IPS DF 6.9 (cell line): Measurements from ENCODE around the gene TNNI3.

Source experiments
- DNase-seq: peaks from one replicate; pipeline ENCODE4 v3.0.0-alpha.2; 2013; ENCODE audit warnings: low read depth, low spot score
- H3K27ac ChIP-seq: one replicate; pipeline ENCODE4 v1.5.1; 2013; ENCODE audit warnings: low read length, control low read depth
- H3K27me3 ChIP-seq: 2 replicates; pipeline ENCODE4 v1.6.1; 2013; ENCODE audit warnings: mild to moderate bottlenecking, low read length; ENCODE audit not compliant: control insufficient read depth, insufficient read depth
- H3K36me3 ChIP-seq: 2 replicates; pipeline ENCODE4 v1.6.1; 2013; ENCODE audit warnings: low read length; ENCODE audit not compliant: control insufficient read depth, insufficient read depth
- H3K4me1 ChIP-seq: 2 replicates; pipeline ENCODE4 v1.6.1; 2013; ENCODE audit warnings: low read length; ENCODE audit not compliant: control insufficient read depth, insufficient read depth
- H3K4me3 ChIP-seq: 2 replicates; pipeline ENCODE4 v1.5.1; 2013; ENCODE audit warnings: mild to moderate bottlenecking, low read length
- H3K9me3 ChIP-seq: 2 replicates; pipeline ENCODE4 v1.6.1; 2013; ENCODE audit warnings: low read length, inconsistent platforms; ENCODE audit not compliant: control insufficient read depth, insufficient read depth
- WGBS: extraction: QIAGEN DNeasy Blood & Tissue Kit; methylation state at CpG from one replicate; pipeline ENCODE4 v1.1.7; 2013; ENCODE audit warnings: mixed read lengths, missing lambda C conversion rate; ENCODE audit not compliant: insufficient read length, insufficient coverage; 5-methylcytosine and 5-hydroxymethylcytosine counted together

TNNI3 gene

GRCh38 chr19:55118401-55118991 lies 39.0 kb downstream of the TNNI3 start:
- Histone ChIP-seq H3K27me3 (no peaks in the 10 kb centered on the region), H3K9me3 (no peaks in the 10 kb centered on the region), H3K36me3 (no peaks in the 10 kb centered on the region; the same call in 1 of the 2 replicates), H3K4me3 (peak overlapping the region; percentile 89; the same call in 1 of the 2 replicates), H3K4me1 (peaks cover 2% of the 10 kb centered on the region; the same call in 1 of the 2 replicates), H3K27ac (no peak overlapping the region)
- WGBS: no CpG with 5 or more reads among the region's 22 CpGs
- peak; percentile 98 for DNase-seq

DNA sequence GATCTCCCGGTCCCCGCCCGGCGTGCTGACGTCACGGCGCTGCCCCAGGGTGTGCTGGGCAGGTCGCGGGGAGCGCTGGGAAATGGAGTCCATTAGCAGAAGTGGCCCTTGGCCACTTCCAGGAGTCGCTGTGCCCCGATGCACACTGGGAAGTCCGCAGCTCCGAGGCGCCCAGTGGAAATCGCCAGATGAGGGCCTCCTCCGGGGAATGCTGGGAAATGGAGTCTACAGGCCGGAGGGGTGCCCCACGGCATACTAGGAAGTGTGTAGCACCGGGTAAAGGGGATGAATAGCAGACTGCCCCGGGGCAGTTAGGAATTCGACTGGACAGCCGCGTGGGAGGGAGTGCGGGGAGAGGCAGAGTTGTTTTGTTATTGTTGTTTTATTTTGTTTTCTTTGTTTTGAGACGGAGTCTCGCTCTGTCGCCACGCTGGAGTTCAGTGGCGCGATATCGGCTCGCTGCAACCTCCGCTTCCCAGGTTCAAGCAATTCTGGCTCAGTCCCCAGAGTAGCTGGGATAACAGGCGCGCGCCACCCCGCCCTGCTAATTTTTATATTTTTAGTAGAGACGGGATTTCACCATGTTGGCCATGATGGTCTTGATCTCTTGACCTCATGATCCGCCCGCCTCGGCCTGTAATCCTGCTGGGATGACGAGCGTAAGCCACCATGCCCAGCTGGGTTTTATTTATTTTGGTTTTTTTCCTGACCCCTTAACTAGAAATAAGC lies 39.7 kb downstream of the TNNI3 start:
- H3K9me3 ChIP-seq: no peaks in the 10 kb centered on the region
- peak overlapping the region; percentile 89; the same call in 1 of the 2 replicates for H3K4me3 ChIP-seq
- no peaks in the 10 kb centered on the region for H3K27me3 ChIP-seq
- DNase-seq: peak; percentile 91
- H3K4me1 ChIP-seq: peaks cover 2% of the 10 kb centered on the region; the same call in 1 of the 2 replicates
- no peak overlapping the region for H3K27ac ChIP-seq
- no CpG with 5 or more reads among the region's 44 CpGs for WGBS
- H3K36me3 ChIP-seq: no peaks in the 10 kb centered on the region; the same call in 1 of the 2 replicates

DNA sequence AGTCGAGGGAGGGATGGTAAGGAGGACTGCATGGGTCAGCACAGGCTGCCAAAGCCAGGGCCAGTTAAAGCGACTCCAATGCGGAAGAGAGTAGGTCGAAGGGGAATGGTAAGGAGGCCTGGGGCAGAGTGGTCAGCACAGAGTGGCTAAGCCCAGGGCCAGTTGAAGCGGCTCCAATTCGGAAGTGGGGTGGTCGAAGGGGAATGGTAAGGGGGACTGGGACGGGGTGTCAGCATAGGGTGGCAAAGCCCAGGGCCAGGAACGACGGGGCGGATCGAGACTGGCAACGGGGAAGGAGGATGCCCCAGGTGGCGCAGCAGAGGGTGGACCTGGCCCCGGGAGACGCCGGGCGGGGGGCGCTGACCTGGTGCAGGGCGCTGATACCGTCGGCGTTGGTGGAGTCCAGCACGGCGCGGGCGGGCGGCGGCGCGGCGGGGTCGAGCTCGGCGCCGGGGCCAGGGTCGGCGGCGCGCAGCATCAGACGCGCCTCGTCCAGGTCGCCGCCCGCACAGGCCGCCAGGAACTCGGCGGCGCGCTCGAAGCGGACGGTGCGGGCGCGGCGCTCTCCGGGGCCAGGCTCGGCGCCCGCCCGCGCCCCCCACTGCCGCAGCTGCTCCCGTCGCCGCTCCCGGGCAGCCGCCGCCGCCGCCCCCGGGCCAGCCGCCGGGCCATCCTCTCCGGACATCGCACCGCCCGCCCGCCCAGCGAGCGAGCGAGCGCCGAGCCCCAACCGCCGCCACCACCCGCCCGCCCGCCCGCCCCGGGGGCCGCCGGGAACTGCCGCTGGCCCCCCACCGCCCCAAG lies 40.5 kb downstream of the TNNI3 start, which contains the start of gene PPP1R12C:
Gene PPP1R12C (minus strand): TSS at position 779 of the 804 bp plus-strand sequence. CDS start 94 bp downstream, at position 685.
- DNase-seq: no peak
- WGBS: no CpG with 5 or more reads among the region's 97 CpGs

DNA sequence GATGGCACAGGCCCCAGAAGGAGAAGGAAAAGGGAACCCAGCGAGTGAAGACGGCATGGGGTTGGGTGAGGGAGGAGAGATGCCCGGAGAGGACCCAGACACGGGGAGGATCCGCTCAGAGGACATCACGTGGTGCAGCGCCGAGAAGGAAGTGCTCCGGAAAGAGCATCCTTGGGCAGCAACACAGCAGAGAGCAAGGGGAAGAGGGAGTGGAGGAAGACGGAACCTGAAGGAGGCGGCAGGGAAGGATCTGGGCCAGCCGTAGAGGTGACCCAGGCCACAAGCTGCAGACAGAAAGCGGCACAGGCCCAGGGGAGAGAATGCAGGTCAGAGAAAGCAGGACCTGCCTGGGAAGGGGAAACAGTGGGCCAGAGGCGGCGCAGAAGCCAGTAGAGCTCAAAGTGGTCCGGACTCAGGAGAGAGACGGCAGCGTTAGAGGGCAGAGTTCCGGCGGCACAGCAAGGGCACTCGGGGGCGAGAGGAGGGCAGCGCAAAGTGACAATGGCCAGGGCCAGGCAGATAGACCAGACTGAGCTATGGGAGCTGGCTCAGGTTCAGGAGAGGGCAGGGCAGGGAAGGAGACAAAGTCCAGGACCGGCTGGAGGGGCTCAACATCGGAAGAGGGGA lies 41.2 kb downstream of the TNNI3 start:
- DNase-seq: no peak
- peaks cover 2% of the 10 kb centered on the region; the same call in 1 of the 2 replicates for H3K4me1 ChIP-seq

More for the DNA sequence above, 40.5 kb downstream of the TNNI3 start, which contains the start of gene PPP1R12C:
- H3K27me3 ChIP-seq: no peaks in the 10 kb centered on the region
- peaks cover 2% of the 10 kb centered on the region; the same call in 1 of the 2 replicates for H3K4me1 ChIP-seq
- H3K27ac ChIP-seq: no peak within 1 kb of the TSS
- H3K36me3 ChIP-seq: peaks cover 4% of the 10 kb centered on the region; the same call in 1 of the 2 replicates
- peak within 1 kb of the TSS; percentile 89 for H3K4me3 ChIP-seq
- no peaks in the 10 kb centered on the region for H3K9me3 ChIP-seq

DNA sequence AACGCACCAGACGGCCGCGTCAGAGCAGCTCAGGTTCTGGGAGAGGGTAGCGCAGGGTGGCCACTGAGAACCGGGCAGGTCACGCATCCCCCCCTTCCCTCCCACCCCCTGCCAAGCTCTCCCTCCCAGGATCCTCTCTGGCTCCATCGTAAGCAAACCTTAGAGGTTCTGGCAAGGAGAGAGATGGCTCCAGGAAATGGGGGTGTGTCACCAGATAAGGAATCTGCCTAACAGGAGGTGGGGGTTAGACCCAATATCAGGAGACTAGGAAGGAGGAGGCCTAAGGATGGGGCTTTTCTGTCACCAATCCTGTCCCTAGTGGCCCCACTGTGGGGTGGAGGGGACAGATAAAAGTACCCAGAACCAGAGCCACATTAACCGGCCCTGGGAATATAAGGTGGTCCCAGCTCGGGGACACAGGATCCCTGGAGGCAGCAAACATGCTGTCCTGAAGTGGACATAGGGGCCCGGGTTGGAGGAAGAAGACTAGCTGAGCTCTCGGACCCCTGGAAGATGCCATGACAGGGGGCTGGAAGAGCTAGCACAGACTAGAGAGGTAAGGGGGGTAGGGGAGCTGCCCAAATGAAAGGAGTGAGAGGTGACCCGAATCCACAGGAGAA lies 42.0 kb downstream of the TNNI3 start:
- no CpG with 5 or more reads among the region's 13 CpGs for WGBS

More for the DNA sequence above, 41.2 kb downstream of the TNNI3 start:
- H3K27ac ChIP-seq: no peak overlapping the region
- no peaks in the 10 kb centered on the region for H3K9me3 ChIP-seq
- H3K27me3 ChIP-seq: no peaks in the 10 kb centered on the region
- H3K4me3 ChIP-seq: peak overlapping the region; percentile 86
- no CpG with 5 or more reads among the region's 25 CpGs for WGBS
- H3K36me3 ChIP-seq: peaks cover 4% of the 10 kb centered on the region; the same call in 1 of the 2 replicates

GRCh38 chr19:55114566-55115145 lies 42.9 kb downstream of the TNNI3 start:
- DNase-seq: no peak
- H3K27ac ChIP-seq: no peak overlapping the region
- H3K9me3 ChIP-seq: no peaks in the 10 kb centered on the region
- H3K36me3 ChIP-seq: peaks cover 4% of the 10 kb centered on the region; the same call in 1 of the 2 replicates
- peaks cover 2% of the 10 kb centered on the region; the same call in 1 of the 2 replicates for H3K4me1 ChIP-seq
- WGBS: no CpG with 5 or more reads among the region's 9 CpGs
- no peak overlapping the region for H3K4me3 ChIP-seq
- no peaks in the 10 kb centered on the region for H3K27me3 ChIP-seq

More for the DNA sequence above, 42.0 kb downstream of the TNNI3 start:
- no peaks in the 10 kb centered on the region for H3K9me3 ChIP-seq
- H3K27ac ChIP-seq: no peak overlapping the region
- peaks cover 2% of the 10 kb centered on the region; the same call in 1 of the 2 replicates for H3K4me1 ChIP-seq
- no peaks in the 10 kb centered on the region for H3K27me3 ChIP-seq
- H3K4me3 ChIP-seq: no peak overlapping the region
- H3K36me3 ChIP-seq: peaks cover 4% of the 10 kb centered on the region; the same call in 1 of the 2 replicates
- DNase-seq: no peak

GRCh38 chr19:55113570-55114039 lies 43.9 kb downstream of the TNNI3 start:
- WGBS: no CpG with 5 or more reads among the region's 12 CpGs
- Histone ChIP-seq H3K36me3 (peaks cover 4% of the 10 kb centered on the region; the same call in 1 of the 2 replicates), H3K27me3 (no peaks in the 10 kb centered on the region), H3K9me3 (no peaks in the 10 kb centered on the region), H3K27ac (no peak overlapping the region), H3K4me1 (peaks cover 2% of the 10 kb centered on the region; the same call in 1 of the 2 replicates), H3K4me3 (no peak overlapping the region)
- DNase-seq: no peak

GRCh38 chr19:55112777-55113569 lies 44.6 kb downstream of the TNNI3 start:
- peaks cover 2% of the 10 kb centered on the region; the same call in 1 of the 2 replicates for H3K4me1 ChIP-seq
- no peak for DNase-seq
- no peak overlapping the region for H3K4me3 ChIP-seq
- no peak overlapping the region for H3K27ac ChIP-seq
- no peaks in the 10 kb centered on the region for H3K27me3 ChIP-seq
- H3K9me3 ChIP-seq: no peaks in the 10 kb centered on the region
- peaks cover 4% of the 10 kb centered on the region; the same call in 1 of the 2 replicates for H3K36me3 ChIP-seq
- WGBS: no CpG with 5 or more reads among the region's 23 CpGs
